ENCODE measurements around the gene CDH13. TPM values are rescaled to one million over a fixed set of nuclear protein-coding genes. Genes with fewer than 3 reads are reported as not detected.

Gene CDH13
- total and polyA plus RNA-seq, 12 donors: 0.86 to 30.6 (median 2.4) TPM

- no peak for TF ChIP-seq POLR2A (IDR thresholded peaks at IDR 0.05)
- no peak for TF ChIP-seq CTCF (IDR thresholded peaks at IDR 0.05)
- H3K36me3 ChIP-seq (replicated peaks in 1 of 2): no peaks in the 10 kb centered on the region
- no peaks in the 10 kb centered on the region for H3K27me3 ChIP-seq
- peak overlapping the region in 1 of 4 donors; percentile 39 for H3K4me3 ChIP-seq
- peak in 6 of 7 donors; percentile 16 to 50 (median 39) for DNase-seq
- intact Hi-C loops (cut with DNase I): no loop called here
- WGBS, 4 donors: 18 to 30% (median 23%) methylated on average over 5 of the region's 5 CpGs
- H3K9me3 ChIP-seq (replicated peaks in 1 of 3): no peaks in the 10 kb centered on the region
- H3K4me1 ChIP-seq (replicated peaks in 1 of 2): peaks cover 9 to 13% of the 10 kb centered on the region in 2 donors
- peak overlapping the region in 2 of 5 donors; percentile 18 to 58 for H3K27ac ChIP-seq
Measured at GRCh38 chr16:82995924-82996441, 369.2 kb downstream of the CDH13 start.

- no peak for DNase-seq
- intact Hi-C loops (cut with DNase I): no loop called here
- H3K4me3 ChIP-seq: no peak overlapping the region
- TF ChIP-seq CTCF (IDR thresholded peaks at IDR 0.05) (no peak), POLR2A (IDR thresholded peaks at IDR 0.05) (no peak)
- no peaks in the 10 kb centered on the region for H3K9me3 ChIP-seq (replicated peaks in 1 of 3)
- peak overlapping the region in 1 of 5 donors; percentile 17 for H3K27ac ChIP-seq
- peaks cover 9 to 13% of the 10 kb centered on the region in 2 donors for H3K4me1 ChIP-seq (replicated peaks in 1 of 2)
- WGBS, 4 donors: 83 to 95% (median 93%) methylated on average over 4 of the region's 4 CpGs
- no peaks in the 10 kb centered on the region for H3K27me3 ChIP-seq
- no peaks in the 10 kb centered on the region for H3K36me3 ChIP-seq (replicated peaks in 1 of 2)
Measured at GRCh38 chr16:82996814-82997213, 370.0 kb downstream of the CDH13 start.

- no peaks in the 10 kb centered on the region for H3K36me3 ChIP-seq (replicated peaks in 1 of 2)
- no peak overlapping the region for H3K4me3 ChIP-seq
- no peak overlapping the region for H3K27ac ChIP-seq
- H3K27me3 ChIP-seq: no peaks in the 10 kb centered on the region
- TF ChIP-seq POLR2A (IDR thresholded peaks at IDR 0.05) (no peak), CTCF (IDR thresholded peaks at IDR 0.05) (no peak)
- no peak for DNase-seq
- intact Hi-C loops (cut with DNase I): no loop called here
- H3K4me1 ChIP-seq (replicated peaks in 1 of 2): peaks cover 9 to 19% of the 10 kb centered on the region in 2 donors
- 53 to 60% (median 55%) methylated on average over 6 of the region's 6 CpGs for WGBS, 4 donors
- H3K9me3 ChIP-seq (replicated peaks in 1 of 3): no peaks in the 10 kb centered on the region
Measured at GRCh38 chr16:82999711-83000110, 372.9 kb downstream of the CDH13 start.

GRCh38 chr16:83002351-83003334 is 375.9 kb downstream of the CDH13 start:
- H3K9me3 ChIP-seq (replicated peaks in 1 of 3): no peaks in the 10 kb centered on the region
- H3K36me3 ChIP-seq (replicated peaks in 1 of 2): no peaks in the 10 kb centered on the region
- peak in 4 of 7 donors; percentile 11 to 37 (median 25) for DNase-seq
- H3K4me1 ChIP-seq (replicated peaks in 1 of 2): peaks cover 0 to 11% of the 10 kb centered on the region in 2 donors
- TF ChIP-seq CTCF (IDR thresholded peaks at IDR 0.05) (no peak), POLR2A (IDR thresholded peaks at IDR 0.05) (no peak)
- H3K4me3 ChIP-seq: no peak overlapping the region
- 69 to 78% (median 74%) methylated on average over 8 of the region's 8 CpGs for WGBS, 4 donors
- H3K27me3 ChIP-seq: no peaks in the 10 kb centered on the region
- H3K27ac ChIP-seq: no peak overlapping the region
- intact Hi-C loops (cut with DNase I): no loop called here

Data from adrenal gland (tissue), 12 donors.